Adipose tissue (tissue), 3 donors: ENCODE measurements around the gene USP48. TPM values are rescaled to one million over a fixed set of nuclear protein-coding genes. Genes with fewer than 3 reads are reported as not detected.
"Not testable (repeated sequence)": the region's sequence is repeated elsewhere in the genome, so short reads cannot be mapped to it uniquely, and the experiment has no call there.

ENCODE experiments used
- H3K27ac ChIP-seq: one replicate; pipeline ENCODE4 v1.5.1; 2013; ENCODE audit warnings: low read depth, low read length
- WGBS, 3 donors: extraction: QIAGEN DNeasy Blood & Tissue Kit; methylation state at CpG; one replicate each; pipeline ENCODE4 v1.1.7; 2013; 5-methylcytosine and 5-hydroxymethylcytosine counted together
- polyA plus RNA-seq, 3 donors: library from polyadenylated mRNA; stranded (reverse); fragments of 200-250 nt; gene quantifications; one replicate each; pipeline ENCODE4 v1.2.3, GENCODE V29; 2013
- donor health status: healthy with polysubstance abuse.
- donor health status: Bipolar disorder and iron deficiency.
- donor health status: healthy.

Gene USP48
- polyA plus RNA-seq, 3 donors: 13.0 to 20.5 (median 14.8) TPM

GRCh38 chr1:21816602-21817302 lies 33.8 kb upstream of the USP48 start:
- 75 to 87% (median 78%) methylated on average over 8 of the region's 8 CpGs for WGBS, 3 donors
- H3K27ac ChIP-seq: no peak overlapping the region

- no peak overlapping the region for H3K27ac ChIP-seq
- 45 to 86% (median 46%) methylated on average over 12 of the region's 12 CpGs for WGBS, 3 donors
These were observed 32.9 kb upstream of the USP48 start for GRCh38 chr1:21815724-21816321.

GRCh38 chr1:21814981-21815582 lies 32.1 kb upstream of the USP48 start:
- no peak overlapping the region for H3K27ac ChIP-seq
- WGBS, 3 donors: 88 to 95% (median 93%) methylated on average over 15 of the region's 15 CpGs

- no peak overlapping the region for H3K27ac ChIP-seq
- WGBS, 3 donors: 15 to 17% (median 15%) methylated on average over 50 to 65 of the region's 65 CpGs
These were observed 31.4 kb upstream of the USP48 start for GRCh38 chr1:21814241-21814918.

GRCh38 chr1:21813542-21813941 lies 30.6 kb upstream of the USP48 start:
- 92 to 98% (median 92%) methylated on average over 3 of the region's 3 CpGs for WGBS, 3 donors
- no peak overlapping the region for H3K27ac ChIP-seq

GRCh38 chr1:21811875-21812305 lies 28.9 kb upstream of the USP48 start, which contains the start of gene LDLRAD2:
Gene LDLRAD2, plus strand, starts transcription at chr1:21812265. Its CDS starts 187 bp downstream, at chr1:21812452.
- 51 to 62% (median 55%) methylated on average over 2 of the region's 2 CpGs for WGBS, 3 donors
- no peak within 1 kb of the TSS for H3K27ac ChIP-seq

GRCh38 chr1:21804536-21804935 lies 21.6 kb upstream of the USP48 start:
- 80 to 86% (median 83%) methylated on average over 2 of the region's 2 CpGs for WGBS, 3 donors
- H3K27ac ChIP-seq: no peak overlapping the region

GRCh38 chr1:21801100-21801499 lies 18.2 kb upstream of the USP48 start:
- WGBS, 3 donors: 91 to 96% (median 93%) methylated on average over 4 of the region's 4 CpGs
- no peak overlapping the region for H3K27ac ChIP-seq

- no peak overlapping the region for H3K27ac ChIP-seq
- 74 to 75% (median 75%) methylated on average over 5 of the region's 5 CpGs for WGBS, 3 donors
These were observed 16.8 kb upstream of the USP48 start for GRCh38 chr1:21799730-21800129.

- H3K27ac ChIP-seq: no peak overlapping the region
- 93 to 95% (median 95%) methylated on average over 6 of the region's 6 CpGs for WGBS, 3 donors
These were observed 12.1 kb upstream of the USP48 start for GRCh38 chr1:21795075-21795474.

GRCh38 chr1:21794656-21795055 lies 11.7 kb upstream of the USP48 start:
- no peak overlapping the region for H3K27ac ChIP-seq
- 93 to 97% (median 95%) methylated on average over 2 of the region's 2 CpGs for WGBS, 3 donors

- H3K27ac ChIP-seq: no peak overlapping the region
- WGBS, 3 donors: 85 to 87% (median 86%) methylated on average over 2 of the region's 2 CpGs
These were observed 10.2 kb upstream of the USP48 start for GRCh38 chr1:21793104-21793503.

- H3K27ac ChIP-seq: no peak overlapping the region
- WGBS, 3 donors: 70 to 90% (median 77%) methylated on average over 2 of the region's 2 CpGs
These were observed 3.7 kb upstream of the USP48 start for GRCh38 chr1:21786640-21787039.

GRCh38 chr1:21785764-21786163 lies 2.8 kb upstream of the USP48 start:
- not testable (repeated sequence) for H3K27ac ChIP-seq
- WGBS, 3 donors: 92 to 97% (median 94%) methylated on average over 9 of the region's 9 CpGs

GRCh38 chr1:21783679-21784603 lies 992 bp upstream of the USP48 start:
- peak overlapping the region; percentile 89 for H3K27ac ChIP-seq
- WGBS, 3 donors: 31 to 56% (median 48%) methylated on average over 32 of the region's 32 CpGs

- 0 to 1% (median 0%) methylated on average over 35 to 37 of the region's 37 CpGs for WGBS, 3 donors
- no peak overlapping the region for H3K27ac ChIP-seq
These were observed 541 bp downstream of the USP48 start for GRCh38 chr1:21782349-21782867.

GRCh38 chr1:21781815-21782348 lies 1.1 kb downstream of the USP48 start:
- no peak overlapping the region for H3K27ac ChIP-seq
- 0 to 1% (median 1%) methylated on average over 17 of the region's 17 CpGs for WGBS, 3 donors
